Epithelial cell of proximal tubule (primary cell): ENCODE results near the gene SLAMF6. TPM values are rescaled to one million over a fixed set of nuclear protein-coding genes. Genes with fewer than 3 reads are reported as not detected.
"Not testable (repeated sequence)": the region's sequence is repeated elsewhere in the genome, so short reads cannot be mapped to it uniquely, and the experiment has no call there.

ENCODE experiments used
- DNase-seq: peaks from one replicate; pipeline ENCODE4 v3.0.0-alpha.2; 2011; ENCODE audit warnings: low read depth
- H3K4me3 ChIP-seq: 2 replicates; pipeline ENCODE4 v1.5.1; 2011; ENCODE audit warnings: low read depth, mild to moderate bottlenecking, low read length
- total RNA-seq: library from RNA; depleted of rRNA; stranded (reverse); fragments of >200 nt; gene quantifications from 2 replicates; pipeline ENCODE4 v1.2.3, GENCODE V29; 2015
- TF ChIP-seq, protein P1 (sequence below): conservative IDR thresholded peaks from 2 replicates; pipeline ENCODE4 v1.5.1; 2012; ENCODE audit warnings: low read depth, mild to moderate bottlenecking, low read length

The SLAMF6 gene
- total RNA-seq, 1 donor from 2014 or later, result not detected

DNA sequence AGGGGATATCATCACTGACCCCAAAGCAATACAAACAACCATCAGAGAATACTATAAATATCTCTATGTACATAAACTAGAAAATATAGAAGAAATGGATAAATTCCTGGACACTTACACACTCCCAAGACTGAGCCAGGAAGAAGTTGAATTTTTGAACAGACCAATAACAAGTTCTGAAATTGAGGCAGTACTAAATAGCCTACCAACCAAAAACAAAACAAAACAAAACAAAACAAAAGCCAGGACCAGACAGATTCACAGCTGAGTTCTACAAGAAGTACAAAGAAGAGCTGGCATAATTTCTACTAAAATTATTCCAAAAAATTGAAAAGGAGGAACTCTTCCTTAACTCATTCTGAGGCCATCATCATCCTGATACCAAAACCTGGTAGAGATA is 37.8 kb upstream of the SLAMF6 start:
- TF ChIP-seq, protein P1, sequence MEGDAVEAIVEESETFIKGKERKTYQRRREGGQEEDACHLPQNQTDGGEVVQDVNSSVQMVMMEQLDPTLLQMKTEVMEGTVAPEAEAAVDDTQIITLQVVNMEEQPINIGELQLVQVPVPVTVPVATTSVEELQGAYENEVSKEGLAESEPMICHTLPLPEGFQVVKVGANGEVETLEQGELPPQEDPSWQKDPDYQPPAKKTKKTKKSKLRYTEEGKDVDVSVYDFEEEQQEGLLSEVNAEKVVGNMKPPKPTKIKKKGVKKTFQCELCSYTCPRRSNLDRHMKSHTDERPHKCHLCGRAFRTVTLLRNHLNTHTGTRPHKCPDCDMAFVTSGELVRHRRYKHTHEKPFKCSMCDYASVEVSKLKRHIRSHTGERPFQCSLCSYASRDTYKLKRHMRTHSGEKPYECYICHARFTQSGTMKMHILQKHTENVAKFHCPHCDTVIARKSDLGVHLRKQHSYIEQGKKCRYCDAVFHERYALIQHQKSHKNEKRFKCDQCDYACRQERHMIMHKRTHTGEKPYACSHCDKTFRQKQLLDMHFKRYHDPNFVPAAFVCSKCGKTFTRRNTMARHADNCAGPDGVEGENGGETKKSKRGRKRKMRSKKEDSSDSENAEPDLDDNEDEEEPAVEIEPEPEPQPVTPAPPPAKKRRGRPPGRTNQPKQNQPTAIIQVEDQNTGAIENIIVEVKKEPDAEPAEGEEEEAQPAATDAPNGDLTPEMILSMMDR, result no peak
- no peak for DNase-seq
- no peak overlapping the region for H3K4me3 ChIP-seq

DNA sequence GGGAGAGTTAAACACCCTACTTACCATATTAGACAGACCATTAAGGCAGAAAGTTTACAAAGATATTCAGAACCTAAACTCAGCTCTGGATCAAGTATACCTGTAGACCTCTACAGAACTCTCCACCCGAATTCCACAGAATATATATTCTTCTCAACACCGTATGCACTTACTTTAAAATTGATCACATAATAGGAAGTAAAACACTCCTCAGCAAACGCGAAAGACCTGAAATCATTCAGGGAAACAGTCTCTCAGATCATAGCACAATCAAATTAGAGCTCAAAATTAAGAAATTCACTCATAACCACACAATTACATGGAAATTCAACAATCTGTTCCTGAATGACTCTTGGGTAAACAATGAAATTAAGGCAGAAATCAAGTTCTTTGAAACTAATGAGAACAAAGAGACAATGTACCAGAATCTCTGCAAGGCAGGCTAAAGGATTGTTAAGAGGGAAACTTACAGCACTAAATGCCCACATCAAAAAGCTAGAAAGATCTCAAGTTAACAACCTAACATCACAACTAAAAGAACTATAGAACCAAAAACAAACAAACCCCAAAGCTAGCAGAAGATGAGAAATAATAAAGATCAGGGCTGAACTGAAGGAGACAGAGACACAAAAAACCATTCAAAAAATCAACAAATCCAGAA is 37.1 kb upstream of the SLAMF6 start:
- TF ChIP-seq, protein P1, result no peak
- no peak overlapping the region for H3K4me3 ChIP-seq
- DNase-seq, result no peak

DNA sequence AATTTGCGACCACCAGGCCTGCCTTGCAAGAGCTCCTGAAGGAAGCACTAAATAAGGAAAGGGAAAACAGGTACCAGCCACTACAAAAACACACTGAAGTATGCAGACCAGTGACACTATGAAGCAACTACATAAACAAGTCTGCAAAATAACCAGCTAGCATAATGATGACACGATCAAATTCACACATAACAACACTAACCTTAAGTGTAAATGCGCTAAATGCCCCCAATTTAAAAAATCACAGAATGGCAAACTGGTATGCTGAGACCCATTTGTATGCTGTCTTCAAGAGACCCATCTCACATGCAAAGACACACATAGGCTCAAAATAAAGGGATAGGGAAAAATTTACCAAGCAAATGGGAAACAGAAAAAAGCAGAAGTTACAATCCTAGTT is 36.4 kb upstream of the SLAMF6 start:
- H3K4me3 ChIP-seq, result not testable (repeated sequence)

DNA sequence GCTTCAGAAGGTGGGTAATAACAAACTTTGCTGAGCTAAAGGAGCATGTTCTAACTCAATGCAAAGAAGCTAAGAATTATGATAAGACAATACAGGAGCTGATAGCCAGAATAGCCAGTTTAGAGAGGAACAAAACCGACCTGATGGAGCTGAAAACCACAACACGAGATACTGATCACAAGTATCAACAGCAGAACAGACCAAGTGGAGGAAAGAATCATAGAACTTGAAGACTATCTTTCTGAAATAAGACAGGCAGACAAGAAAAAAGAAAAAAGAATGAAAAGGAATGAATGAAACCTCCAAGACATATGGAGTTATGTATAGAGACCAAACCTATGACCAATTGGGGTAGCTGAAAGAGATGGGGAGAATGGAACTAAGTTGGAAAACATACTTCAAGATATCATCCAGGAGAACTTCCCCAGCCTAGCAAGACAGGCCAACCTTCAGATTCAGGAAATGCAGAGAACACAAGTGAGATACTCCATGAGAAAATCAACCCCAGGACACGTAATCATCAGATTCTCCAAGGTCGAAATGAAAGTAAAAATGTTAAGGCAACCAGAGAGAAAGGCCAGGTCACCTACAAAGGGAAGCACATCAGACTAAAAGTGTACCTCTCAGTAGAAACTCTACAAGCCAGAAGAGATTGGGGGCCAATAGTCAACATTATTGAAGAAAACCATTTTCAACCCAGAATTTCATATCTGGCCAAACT is 35.8 kb upstream of the SLAMF6 start:
- TF ChIP-seq, protein P1, result no peak
- H3K4me3 ChIP-seq, result no peak overlapping the region
- DNase-seq, result no peak

More for the DNA sequence above, 36.4 kb upstream of the SLAMF6 start:
- DNase-seq, result not testable (repeated sequence)

DNA sequence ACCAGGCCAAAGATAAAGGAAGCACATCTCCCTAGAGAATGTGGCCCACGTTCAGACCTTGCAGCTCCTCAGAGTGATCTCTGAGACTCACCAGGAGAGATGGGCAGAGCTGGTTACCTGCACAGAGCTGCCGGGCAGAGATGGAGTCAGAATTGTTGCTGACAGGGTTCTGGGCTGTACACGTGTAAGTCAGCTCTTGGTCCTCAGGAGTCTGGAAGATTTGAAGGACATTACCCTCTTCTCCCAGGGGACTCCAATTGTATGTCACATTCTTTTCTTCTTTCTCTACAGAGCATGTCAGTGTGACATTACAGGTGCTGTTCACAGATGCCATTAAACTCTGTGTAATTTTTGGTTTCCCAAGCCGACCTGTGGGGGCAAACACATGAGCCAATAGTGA is 30.7 kb upstream of the SLAMF6 start:
- DNase-seq, result no peak
- no peak overlapping the region for H3K4me3 ChIP-seq
- TF ChIP-seq, protein P1, result no peak

DNA sequence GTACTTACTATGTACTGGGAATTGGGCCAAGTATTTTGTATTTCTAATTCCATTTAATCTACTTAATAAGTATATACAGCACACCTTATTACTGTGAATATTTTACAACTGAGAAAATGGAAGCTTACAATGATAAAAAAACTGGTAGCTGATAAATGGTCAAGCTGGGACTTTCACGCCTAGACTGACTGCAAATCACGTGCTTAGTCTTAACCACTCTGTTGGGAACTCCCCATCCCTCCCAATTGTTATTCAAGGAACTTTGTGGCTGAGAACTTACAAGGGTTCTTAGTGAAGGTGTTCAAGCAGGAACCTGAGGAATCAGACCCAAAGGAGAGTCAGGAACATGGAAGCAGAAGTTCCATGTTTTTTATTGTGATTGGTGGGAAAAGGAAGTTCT is 29.4 kb upstream of the SLAMF6 start:
- no peak overlapping the region for H3K4me3 ChIP-seq
- no peak for DNase-seq
- TF ChIP-seq, protein P1, result no peak

DNA sequence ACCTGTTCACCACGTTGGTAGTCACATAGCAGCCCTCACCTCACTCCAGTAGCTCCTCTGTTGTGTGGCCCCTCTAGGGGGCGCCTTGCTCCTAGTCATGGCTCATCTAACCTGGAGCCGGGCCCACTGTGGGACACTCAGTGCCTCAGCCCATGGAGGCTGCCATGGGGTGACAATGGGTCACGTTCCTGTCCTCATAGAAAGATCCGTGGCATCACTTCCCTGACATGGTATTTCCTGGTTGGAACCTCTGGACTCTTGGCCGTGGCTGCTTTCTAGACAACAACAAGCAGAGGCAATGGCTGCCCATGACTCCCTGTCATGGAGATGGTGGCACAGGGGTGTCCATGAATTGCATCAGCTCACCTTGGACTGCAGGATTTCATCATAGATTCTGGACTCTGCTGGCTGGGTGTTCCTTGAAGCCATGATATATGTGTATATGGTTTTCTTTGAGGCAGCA is 27.5 kb upstream of the SLAMF6 start:
- DNase-seq, result no peak
- H3K4me3 ChIP-seq, result no peak overlapping the region
- TF ChIP-seq, protein P1, result peak; percentile 12
